GM18505 (cell line): Measurements from ENCODE around the gene SLC6A18.

ENCODE experiments used
- ATAC-seq: cut with Tn5 transposase; IDR thresholded peaks from one replicate; pipeline ENCODE4 v1.9.1; 2021; ENCODE audit not compliant: unreplicated experiment
- POLR2A ChIP-seq: IDR thresholded peaks from 4 replicates; pipeline ENCODE4 v1.6.1; 2011; ENCODE audit warnings: borderline replicate concordance; ENCODE audit not compliant: insufficient read depth, insufficient read length; ENCODE audit errors: extremely low read depth

Gene SLC6A18

DNA sequence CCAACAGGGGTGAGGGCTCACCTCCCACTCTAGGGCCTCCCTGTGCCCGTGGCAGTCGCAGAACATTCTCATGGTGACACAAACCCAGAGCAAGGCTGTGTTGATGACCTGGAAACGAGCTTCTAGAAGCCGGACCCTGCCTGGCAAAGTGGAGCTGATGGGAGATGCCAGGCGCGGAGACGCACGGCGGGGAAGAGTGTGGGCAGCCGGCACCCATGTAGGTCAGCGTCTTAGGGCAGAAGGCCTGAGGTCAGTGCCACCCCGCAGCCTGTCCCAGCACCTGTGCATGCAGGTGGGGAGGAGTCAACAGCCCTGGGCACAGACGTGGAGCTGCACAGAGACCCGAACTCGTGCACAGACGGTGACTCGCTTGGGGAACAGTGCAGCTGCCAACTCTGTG is 5.4 kb downstream of the SLC6A18 start:
- no peak for ATAC-seq
- no peak for TF ChIP-seq POLR2A

DNA sequence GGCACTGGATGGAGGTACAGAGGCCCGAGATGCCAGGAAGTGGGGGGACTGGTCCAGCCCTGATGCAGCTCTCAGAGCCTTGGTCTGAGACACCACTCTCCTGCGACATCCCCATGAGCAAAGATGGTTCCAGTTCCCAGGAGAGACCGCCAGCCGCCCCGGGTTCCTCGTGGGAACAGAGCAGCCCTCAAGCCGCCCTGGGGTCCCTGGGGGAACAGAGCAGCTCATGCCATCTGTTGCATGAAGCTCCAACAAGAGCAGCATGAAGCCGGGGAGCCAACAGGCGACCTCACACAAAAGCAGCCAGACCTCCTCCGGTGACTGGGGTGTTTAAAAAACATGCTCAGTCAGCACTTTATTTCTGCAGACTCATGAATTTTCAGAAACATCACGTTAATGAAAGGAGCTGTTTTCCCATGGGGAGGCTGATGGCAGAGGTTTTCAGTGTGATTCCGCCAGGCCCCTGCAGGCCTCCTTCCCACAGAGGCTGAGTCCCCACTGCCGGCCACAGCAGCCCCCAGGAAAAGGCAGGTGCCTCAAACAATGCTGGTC is 6.2 kb downstream of the SLC6A18 start:
- TF ChIP-seq POLR2A, result no peak
- no peak for ATAC-seq

DNA sequence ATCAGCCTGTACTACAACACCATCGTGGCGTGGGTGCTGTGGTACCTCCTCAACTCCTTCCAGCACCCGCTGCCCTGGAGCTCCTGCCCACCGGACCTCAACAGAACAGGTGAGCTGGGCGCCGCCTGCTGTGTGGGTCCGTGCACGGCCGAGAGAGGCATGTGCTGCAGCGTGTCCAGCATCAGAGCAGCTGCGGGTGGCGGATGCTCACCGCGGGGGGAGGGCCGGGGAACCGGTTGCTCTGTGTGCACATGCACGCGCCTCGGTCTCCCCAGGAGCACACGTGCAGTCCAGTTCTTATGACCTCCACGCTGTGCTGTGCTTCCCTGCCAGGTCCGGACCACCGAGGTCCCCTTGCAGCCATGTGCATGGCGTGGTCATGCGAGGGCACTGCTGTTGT is 7.6 kb downstream of the SLC6A18 start:
- TF ChIP-seq POLR2A, result no peak
- no peak for ATAC-seq

DNA sequence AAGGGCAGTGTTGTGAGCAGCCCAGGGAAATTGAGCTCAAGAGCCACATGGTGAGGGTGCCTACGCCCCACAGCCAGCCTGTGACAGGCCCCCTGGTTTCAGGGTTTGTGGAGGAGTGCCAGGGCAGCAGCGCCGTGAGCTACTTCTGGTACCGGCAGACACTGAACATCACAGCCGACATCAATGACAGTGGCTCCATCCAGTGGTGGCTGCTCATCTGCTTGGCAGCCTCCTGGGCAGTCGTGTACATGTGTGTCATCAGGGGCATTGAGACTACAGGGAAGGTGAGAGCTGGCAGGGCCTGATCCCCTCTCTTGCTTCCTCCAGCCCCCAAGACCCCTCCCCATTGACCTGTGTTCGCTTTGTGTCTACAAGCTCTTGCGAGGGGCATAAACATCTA is 10.2 kb downstream of the SLC6A18 start:
- no peak for TF ChIP-seq POLR2A
- no peak for ATAC-seq

DNA sequence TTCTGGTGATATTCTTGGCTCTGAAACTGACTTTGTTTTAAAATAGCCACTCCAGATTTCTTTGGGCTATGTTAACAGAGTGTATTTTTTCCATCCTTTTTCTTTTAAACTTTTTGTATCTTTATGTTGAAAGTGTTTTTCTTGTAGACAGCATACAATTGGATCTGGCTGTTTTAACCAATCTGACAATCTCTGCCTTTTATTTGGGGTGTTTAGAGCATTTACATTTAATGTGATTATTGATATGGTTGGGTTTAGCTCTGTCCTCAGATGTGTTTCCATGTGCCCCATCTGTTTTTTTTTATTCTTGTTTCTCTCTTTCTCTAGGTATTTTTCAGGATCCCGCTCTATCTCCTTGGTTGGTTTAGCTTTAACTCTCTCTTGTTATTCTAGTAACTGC is 10.7 kb downstream of the SLC6A18 start:
- TF ChIP-seq POLR2A, result no peak
- ATAC-seq, result no peak

DNA sequence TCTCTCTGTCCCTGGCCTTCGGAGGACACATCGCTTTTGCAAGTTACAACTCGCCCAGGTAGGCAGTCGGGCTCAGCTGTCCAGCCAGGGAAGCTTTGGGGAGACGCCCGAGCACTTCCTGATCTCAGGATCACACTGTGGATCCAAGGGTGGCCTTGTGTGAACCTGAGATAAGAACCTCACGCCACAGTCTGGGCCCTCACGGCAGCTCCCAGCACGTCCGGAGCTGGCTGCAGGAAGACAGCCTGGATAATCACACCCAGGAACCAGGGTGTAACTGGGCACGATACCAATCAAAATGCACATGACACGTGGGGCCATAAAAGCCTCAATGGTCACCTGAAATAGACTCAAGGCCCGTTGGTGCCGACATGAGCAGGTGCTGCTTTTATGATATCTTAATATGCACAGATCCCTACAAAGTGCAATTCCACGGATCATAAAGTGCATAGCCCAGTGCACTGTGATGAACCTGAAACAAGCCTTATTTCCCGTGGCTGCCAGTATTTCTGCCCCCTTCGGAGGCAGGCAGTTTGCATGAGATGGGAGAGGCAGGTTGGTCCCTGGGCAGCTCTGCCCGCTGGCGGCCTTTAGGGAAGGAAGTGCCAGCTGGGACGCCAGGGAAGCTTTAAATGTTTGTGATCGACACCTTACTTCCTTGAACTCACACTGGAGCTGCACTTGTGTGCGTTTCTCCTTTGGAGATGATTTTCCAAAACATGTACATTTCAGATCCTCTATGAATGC is 14.5 kb downstream of the SLC6A18 start:
- TF ChIP-seq POLR2A, result no peak
- ATAC-seq, result no peak

DNA sequence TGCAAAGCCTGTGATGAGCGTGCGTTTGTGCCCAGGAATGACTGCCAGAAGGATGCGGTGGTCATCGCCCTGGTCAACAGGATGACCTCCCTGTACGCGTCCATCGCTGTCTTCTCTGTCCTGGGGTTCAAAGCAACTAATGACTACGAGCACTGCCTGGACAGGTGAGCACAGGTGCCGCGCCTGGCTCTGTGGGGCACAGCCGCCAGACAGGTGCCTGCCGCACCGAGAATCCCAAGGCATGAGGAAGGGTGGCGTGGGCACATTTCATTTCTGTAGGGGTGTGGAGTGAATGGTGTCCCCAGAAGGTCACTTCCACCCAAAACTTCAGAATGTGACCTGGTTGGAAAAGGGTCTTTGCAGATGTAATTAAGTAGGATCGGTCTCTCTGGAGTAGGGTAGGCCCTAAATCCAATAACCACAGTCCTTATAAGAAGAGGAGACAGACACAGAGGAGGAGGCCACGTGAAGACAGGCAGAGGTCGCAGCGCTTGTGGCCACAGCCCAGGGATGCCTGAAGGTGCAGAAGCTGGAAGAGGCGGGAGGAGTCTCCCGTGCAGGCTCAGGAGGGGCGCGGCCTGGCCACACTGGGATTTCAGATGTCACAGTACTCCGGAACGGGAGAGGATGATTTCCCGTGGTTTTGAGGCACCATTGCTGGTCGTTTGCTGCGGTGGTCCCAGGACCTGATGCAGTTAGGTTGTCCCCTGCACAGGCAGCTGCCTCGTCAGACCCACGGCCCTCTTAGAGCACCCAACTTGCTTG is 15.5 kb downstream of the SLC6A18 start:
- no peak for TF ChIP-seq POLR2A
- ATAC-seq, result no peak

DNA sequence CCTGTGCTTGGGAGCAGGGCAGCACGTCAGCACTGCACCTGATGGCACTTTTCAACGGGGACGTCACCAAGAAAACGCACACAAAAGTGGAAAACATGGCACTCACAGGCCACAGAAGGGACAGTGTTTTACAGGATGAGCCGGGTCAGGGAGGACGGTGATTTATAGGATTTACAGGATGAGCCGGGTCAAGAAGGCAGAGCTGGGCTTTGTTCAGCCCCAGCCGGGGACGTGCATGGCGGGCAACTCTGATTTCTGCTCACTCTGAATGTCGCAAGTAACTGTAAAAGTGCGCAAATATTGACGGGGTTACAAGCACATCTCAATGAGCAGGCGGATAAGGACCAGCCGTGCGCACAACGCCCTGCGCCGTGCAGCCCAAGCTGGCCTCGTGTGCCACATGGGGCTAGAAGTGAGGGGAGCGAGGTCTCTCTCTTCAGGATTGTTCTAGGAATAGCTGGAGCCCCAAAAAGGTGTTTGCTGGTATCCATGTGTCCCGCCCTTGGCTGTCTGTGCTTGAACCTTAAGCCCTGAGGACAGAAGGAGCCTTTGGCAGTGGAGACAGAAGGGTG is 16.4 kb downstream of the SLC6A18 start:
- no peak for ATAC-seq
- TF ChIP-seq POLR2A, result no peak

DNA sequence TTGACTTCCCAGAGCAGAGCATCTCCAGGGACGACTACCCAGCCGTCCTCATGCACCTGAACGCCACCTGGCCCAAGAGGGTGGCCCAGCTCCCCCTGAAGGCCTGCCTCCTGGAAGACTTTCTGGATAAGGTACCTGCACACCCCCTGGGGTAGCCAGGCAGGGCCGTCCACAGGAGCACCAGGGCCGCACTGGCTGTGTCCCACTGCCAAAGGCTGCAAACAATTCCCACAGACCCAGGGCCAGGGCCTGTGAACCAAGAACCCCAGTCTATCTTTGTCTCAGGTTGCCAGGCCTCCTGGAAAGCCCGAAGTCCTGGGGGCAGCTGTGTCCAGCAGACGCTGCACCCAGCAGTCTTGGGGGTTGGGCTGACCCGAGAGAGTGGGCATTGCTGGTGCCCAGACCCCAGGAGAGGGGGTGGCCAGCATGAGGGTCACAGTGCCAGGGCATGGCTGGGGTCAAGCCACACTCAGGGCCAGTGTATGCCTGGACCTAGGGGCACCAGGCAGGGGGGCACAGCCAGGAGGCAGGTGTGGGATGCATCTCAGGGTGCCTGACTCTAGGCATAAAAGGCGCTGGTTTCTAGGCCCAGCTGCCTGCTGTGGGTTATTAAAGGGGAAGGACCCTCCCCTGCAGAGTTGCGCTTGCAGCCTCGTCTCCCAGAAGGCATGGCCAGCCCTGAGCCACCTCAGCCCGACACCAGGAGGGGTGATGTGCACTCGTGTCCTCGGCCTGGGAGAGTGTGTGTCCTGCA is 17.7 kb downstream of the SLC6A18 start:
- no peak for TF ChIP-seq POLR2A
- ATAC-seq, result no peak

DNA sequence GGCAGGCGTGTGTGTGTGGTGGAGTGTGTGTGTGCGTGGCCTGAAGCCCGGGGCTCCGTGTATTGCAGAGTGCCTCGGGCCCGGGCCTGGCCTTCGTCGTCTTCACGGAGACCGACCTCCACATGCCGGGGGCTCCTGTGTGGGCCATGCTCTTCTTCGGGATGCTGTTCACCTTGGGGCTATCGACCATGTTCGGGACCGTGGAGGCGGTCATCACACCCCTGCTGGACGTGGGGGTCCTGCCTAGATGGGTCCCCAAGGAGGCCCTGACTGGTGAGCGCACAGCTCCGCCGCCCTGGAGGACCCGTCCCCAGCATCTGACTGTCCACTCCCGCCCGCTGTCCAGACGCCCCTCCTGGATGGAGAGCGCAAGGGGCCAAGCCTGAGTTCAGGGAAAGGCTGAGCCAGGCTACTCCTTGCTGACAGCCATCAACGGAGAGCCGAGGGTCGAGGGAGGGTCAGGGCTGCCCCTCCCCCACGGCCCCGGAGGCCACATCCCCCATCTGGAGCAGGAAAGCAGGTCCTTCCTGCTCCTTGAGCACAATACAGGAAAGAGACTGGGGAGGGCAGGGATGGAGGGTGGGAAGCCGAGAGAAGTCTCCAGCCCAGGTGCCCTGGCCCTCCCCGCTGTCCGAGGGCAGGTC is 18.4 kb downstream of the SLC6A18 start:
- TF ChIP-seq POLR2A, result no peak
- no peak for ATAC-seq

DNA sequence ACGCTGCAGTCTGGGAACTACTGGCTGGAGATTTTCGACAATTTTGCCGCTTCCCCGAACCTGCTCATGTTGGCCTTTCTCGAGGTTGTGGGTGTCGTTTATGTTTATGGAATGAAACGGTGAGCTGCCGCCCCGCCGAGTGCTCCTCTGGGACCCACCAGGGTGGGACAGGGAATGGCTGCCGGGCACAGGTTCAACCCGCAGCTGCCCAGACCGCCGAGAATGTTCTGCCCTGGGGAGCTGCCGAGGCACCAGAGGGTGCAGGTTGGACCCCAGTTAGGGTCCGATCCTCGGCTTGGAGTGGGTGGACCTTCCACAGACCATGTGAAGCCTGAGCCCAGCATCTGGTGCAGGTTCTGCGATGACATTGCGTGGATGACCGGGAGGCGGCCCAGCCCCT is 19.1 kb downstream of the SLC6A18 start:
- ATAC-seq, result no peak
- no peak for TF ChIP-seq POLR2A

DNA sequence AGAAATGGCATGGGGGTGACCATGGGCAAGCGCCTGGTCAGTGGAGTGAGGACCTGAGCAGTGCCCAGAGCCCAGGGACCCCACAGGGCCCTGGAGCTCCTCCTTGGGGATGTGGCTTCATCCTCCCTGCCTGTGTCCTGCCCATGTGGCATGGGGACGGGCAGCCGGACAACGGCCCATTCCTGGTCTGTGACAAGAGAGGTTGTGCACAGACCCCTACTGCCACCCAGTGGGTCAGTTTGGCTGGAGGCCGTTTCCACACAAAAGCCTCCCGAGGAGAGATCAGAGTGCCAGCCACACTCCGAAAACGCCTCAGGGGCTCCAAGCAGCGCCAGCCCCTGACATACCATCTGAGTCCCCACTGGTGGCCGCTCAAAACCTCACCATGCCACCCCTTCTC is 19.8 kb downstream of the SLC6A18 start:
- ATAC-seq, result no peak
- no peak for TF ChIP-seq POLR2A
